ENCODE results near the gene LIAS.

Gene LIAS

GRCh38 chr4:39446483-39446841 lies 12.4 kb upstream of the LIAS start:
- no peak overlapping the region for H3K4me3 ChIP-seq (ENCODE audit: low read depth, low read length)
- TF ChIP-seq CTCF (IDR thresholded peaks at IDR 0.05; ENCODE audit: low read depth, low read length, missing control alignments) = no peak
- DNase-seq (ENCODE audit: low read depth) = no peak

GRCh38 chr4:39446842-39447573 lies 11.8 kb upstream of the LIAS start:
- peak; percentile 33 for TF ChIP-seq CTCF (IDR thresholded peaks at IDR 0.05; ENCODE audit: low read depth, low read length, missing control alignments)
- peak overlapping the region; percentile 39 for H3K4me3 ChIP-seq (ENCODE audit: low read depth, low read length)
- DNase-seq (ENCODE audit: low read depth) = no peak

DNA sequence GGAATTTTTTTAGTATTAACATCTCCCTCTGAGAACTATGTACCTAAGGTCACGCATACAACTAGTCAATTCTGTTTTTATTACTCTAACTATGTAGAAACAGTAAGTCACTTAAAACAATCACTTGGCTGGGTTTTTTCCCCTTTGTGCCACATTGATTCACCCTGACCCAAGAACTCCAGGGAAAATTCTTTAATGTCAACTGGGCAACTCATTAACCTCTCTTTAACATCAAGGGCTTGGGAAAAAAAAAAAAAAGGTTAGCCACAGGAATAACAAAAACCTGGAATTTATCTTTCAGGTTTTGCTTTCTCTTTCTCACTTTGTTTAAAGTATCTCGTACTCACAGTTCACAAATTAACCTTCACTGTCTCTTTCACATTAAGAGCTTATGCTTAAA lies 8.2 kb upstream of the LIAS start:
- no peak for DNase-seq (ENCODE audit: low read depth)
- no peak for TF ChIP-seq CTCF (IDR thresholded peaks at IDR 0.05; ENCODE audit: low read depth, low read length, missing control alignments)
- H3K4me3 ChIP-seq (ENCODE audit: low read depth, low read length) = no peak overlapping the region

- TF ChIP-seq CTCF (IDR thresholded peaks at IDR 0.05; ENCODE audit: low read depth, low read length, missing control alignments) = no peak
- no peak overlapping the region for H3K4me3 ChIP-seq (ENCODE audit: low read depth, low read length)
- DNase-seq (ENCODE audit: low read depth) = no peak
These were observed 7.3 kb upstream of the LIAS start for GRCh38 chr4:39451423-39452023.

DNA sequence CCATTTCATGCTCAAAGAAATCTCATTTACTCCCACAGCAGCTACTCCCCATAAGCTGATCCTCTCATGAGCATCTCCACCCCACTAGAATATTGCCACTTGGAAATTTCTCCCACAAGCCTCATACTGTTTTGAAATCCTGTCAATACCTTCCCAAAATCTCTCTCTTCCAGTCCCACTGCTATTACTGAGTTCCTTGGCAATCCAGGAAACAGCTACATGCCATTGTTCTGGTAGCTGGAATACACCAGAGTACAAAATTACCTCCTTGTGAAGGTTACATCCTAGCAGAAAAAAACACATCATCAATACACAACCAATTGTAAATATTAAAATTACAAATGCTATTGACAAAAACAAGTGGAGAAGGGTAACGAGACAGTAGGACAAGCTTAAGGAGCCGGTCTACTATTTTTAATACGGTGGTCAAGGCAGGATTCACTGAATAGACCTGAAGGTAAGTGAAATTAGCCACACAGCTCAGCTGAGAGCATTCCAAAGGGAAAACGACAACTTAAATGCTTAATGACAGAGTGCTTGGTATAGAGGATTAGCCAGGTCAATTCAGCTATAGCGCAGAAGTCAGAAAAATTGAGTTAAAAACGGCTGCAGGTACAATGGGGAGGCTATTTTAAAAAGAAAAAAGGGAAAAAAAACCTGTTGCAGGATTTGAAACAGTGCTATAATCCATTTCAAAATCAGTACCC lies 6.5 kb upstream of the LIAS start:
- no peak for DNase-seq (ENCODE audit: low read depth)
- no peak overlapping the region for H3K4me3 ChIP-seq (ENCODE audit: low read depth, low read length)
- TF ChIP-seq CTCF (IDR thresholded peaks at IDR 0.05; ENCODE audit: low read depth, low read length, missing control alignments) = no peak

DNA sequence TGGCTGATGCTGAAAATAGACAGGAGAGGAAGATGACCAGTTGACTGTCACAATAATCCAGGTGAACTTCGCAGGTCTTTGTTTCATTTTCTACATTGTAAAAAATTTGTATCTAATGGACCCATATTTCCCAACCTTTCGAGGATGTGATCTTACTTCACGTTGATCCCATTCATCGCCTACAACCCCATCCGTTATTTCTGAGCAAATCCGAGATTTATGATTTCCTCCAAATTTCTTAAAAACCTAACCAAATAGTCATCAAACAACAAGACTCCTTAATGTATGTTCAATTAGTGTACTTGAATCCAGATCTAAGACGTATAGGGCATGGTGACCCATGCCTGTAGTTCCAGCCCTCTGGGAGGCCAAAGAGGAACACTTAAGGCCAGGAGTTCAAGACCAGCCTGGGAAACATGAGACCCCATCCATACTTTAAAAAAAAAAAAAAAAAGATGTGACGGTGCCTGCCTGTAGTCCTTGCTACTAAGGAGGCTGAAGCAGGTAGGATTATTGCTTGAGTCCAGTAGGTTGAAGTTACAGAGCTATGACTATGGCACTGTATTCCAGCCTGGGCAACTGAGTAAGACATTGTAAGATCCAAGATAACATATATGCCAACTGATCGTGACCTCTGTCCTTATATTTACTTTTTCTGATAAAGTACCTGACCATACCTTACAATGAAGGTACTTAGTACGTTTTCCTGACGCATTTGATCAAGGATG lies 5.8 kb upstream of the LIAS start:
- H3K4me3 ChIP-seq (ENCODE audit: low read depth, low read length) = no peak overlapping the region
- TF ChIP-seq CTCF (IDR thresholded peaks at IDR 0.05; ENCODE audit: low read depth, low read length, missing control alignments) = no peak
- no peak for DNase-seq (ENCODE audit: low read depth)

Data from GM12864 (cell line).